ENCODE data around the gene APP. TPM values are rescaled to one million over a fixed set of nuclear protein-coding genes. Genes with fewer than 3 reads are reported as not detected.

APP gene
- total RNA-seq, 2 experiments from 2014 or later = 0.55 TPM; not detected in 1

- H3K9me3 ChIP-seq (ENCODE audit: low read length) = no peaks in the 10 kb centered on the region
- no peak for DNase-seq (ENCODE audit: low spot score)
- POLR2A ChIA-PET = interaction anchor here (0.6 kb wide), 1 partner anchor 12 kb away, joined by 3 read pairs; no protein-coding TSS in a partner anchor
- no peaks in the 10 kb centered on the region for H4K20me1 ChIP-seq (ENCODE audit: insufficient read depth, low read length)
- CTCF ChIA-PET (ENCODE audit: unreplicated experiment) = no interaction called here
- H3K4me3 ChIP-seq (ENCODE audit: low read depth, low read length, poor library complexity, severe bottlenecking) = no peak overlapping the region
- no peaks in the 10 kb centered on the region for H3K36me3 ChIP-seq (ENCODE audit: insufficient read depth, low read length)
- intact Hi-C loops (cut with micrococcal nuclease; ENCODE audit: unreplicated experiment) = no loop called here
- H3K4me1 ChIP-seq (ENCODE audit: insufficient read depth, low read length, poor library complexity, severe bottlenecking) = no peaks in the 10 kb centered on the region
- H2AFZ ChIP-seq (ENCODE audit: low read length) = no peak overlapping the region
- no peak overlapping the region for H3K27ac ChIP-seq (ENCODE audit: low read depth, low read length, poor library complexity, severe bottlenecking)
- H3K79me2 ChIP-seq (ENCODE audit: insufficient read depth, low read depth, low read length) = no peaks in the 10 kb centered on the region
- no peak overlapping the region for H3K4me2 ChIP-seq (ENCODE audit: low read length)
- no peaks in the 10 kb centered on the region for H3K9me2 ChIP-seq (ENCODE audit: insufficient read depth, low read length)
- TF ChIP-seq EZH2phosphoT487 (IDR thresholded peaks at IDR 0.05; ENCODE audit: borderline replicate concordance, low read depth, low read length) = no peak
- no peak for TF ChIP-seq CTCF (conservative IDR thresholded peaks at IDR 0.05; ENCODE audit: low read length)
- BruUV-seq (replicated peaks) = no TSS peak
These were observed 336.2 kb downstream of the APP start for GRCh38 chr21:25834381-25834780.

GRCh38 chr21:25831300-25831960 lies 339.1 kb downstream of the APP start:
- CTCF ChIA-PET (ENCODE audit: unreplicated experiment) = no interaction called here
- intact Hi-C loops (cut with micrococcal nuclease; ENCODE audit: unreplicated experiment) = no loop called here
- Histone ChIP-seq H3K36me3 (ENCODE audit: insufficient read depth, low read length) (no peaks in the 10 kb centered on the region), H3K27ac (ENCODE audit: low read depth, low read length, poor library complexity, severe bottlenecking) (no peak overlapping the region), H2AFZ (ENCODE audit: low read length) (no peak overlapping the region), H3K9me3 (ENCODE audit: low read length) (no peaks in the 10 kb centered on the region), H3K79me2 (ENCODE audit: insufficient read depth, low read depth, low read length) (no peaks in the 10 kb centered on the region), H3K4me1 (ENCODE audit: insufficient read depth, low read length, poor library complexity, severe bottlenecking) (no peaks in the 10 kb centered on the region), H3K9me2 (ENCODE audit: insufficient read depth, low read length) (no peaks in the 10 kb centered on the region), H3K4me3 (ENCODE audit: low read depth, low read length, poor library complexity, severe bottlenecking) (no peak overlapping the region), H4K20me1 (ENCODE audit: insufficient read depth, low read length) (no peaks in the 10 kb centered on the region), H3K4me2 (ENCODE audit: low read length) (no peak overlapping the region)
- no TSS peak for BruUV-seq (replicated peaks)
- POLR2A ChIA-PET = no interaction called here
- no peak for TF ChIP-seq CTCF (conservative IDR thresholded peaks at IDR 0.05; ENCODE audit: low read length)
- TF ChIP-seq EZH2phosphoT487 (IDR thresholded peaks at IDR 0.05; ENCODE audit: borderline replicate concordance, low read depth, low read length) = no peak
- no peak for DNase-seq (ENCODE audit: low spot score)

Small RNA genes lying within 50 kb of the gene (small RNA-seq; reads per million reads assigned to genes)
- not detected for gene RNU6-123P
- gene RNU6-926P = not detected
